NOMO-1 treated with dmso at 0.1 percent for 144 hours (cell line): ENCODE measurements around the gene SELENOH.

Source experiments
- DNase-seq: peaks from one replicate; lab custom pipeline; 2025; ENCODE audit not compliant: unreplicated experiment; lab: John Stamatoyannopoulos, UW

SELENOH gene

GRCh38 chr11:57745206-57745605 is 3.9 kb downstream of the SELENOH start:
- no peak for DNase-seq

- DNase-seq = no peak
Measured at GRCh38 chr11:57746920-57747319, 5.6 kb downstream of the SELENOH start.

GRCh38 chr11:57751176-57751575 is 9.9 kb downstream of the SELENOH start:
- DNase-seq = no peak

- no peak for DNase-seq
Measured at GRCh38 chr11:57751676-57752253, 10.5 kb downstream of the SELENOH start, which contains the start of gene BTBD18. BTBD18 (minus strand) TSS chr11:57751819; CDS start chr11:57751188, 631 bp downstream.

GRCh38 chr11:57752954-57753353 is 11.7 kb downstream of the SELENOH start:
- DNase-seq = no peak

GRCh38 chr11:57758174-57758573 is 16.9 kb downstream of the SELENOH start:
- DNase-seq = no peak

- no peak for DNase-seq
Measured at GRCh38 chr11:57761301-57762234, 20.3 kb downstream of the SELENOH start, which contains the start of gene CTNND1. CTNND1 (plus strand) TSS chr11:57761802; CDS start chr11:57791479, 29,677 bp downstream.

GRCh38 chr11:57762235-57762861 is 21.1 kb downstream of the SELENOH start:
- no peak for DNase-seq

- DNase-seq = no peak
Measured at GRCh38 chr11:57763568-57763967, 22.3 kb downstream of the SELENOH start.

- DNase-seq = no peak
Measured at GRCh38 chr11:57764021-57764420, 22.7 kb downstream of the SELENOH start.

- no peak for DNase-seq
Measured at GRCh38 chr11:57764566-57764965, 23.3 kb downstream of the SELENOH start.

- no peak for DNase-seq
Measured at GRCh38 chr11:57764972-57765371, 23.7 kb downstream of the SELENOH start.

- no peak for DNase-seq
Measured at GRCh38 chr11:57770793-57771192, 29.5 kb downstream of the SELENOH start.

GRCh38 chr11:57771365-57771764 is 30.1 kb downstream of the SELENOH start:
- no peak for DNase-seq

- no peak for DNase-seq
Measured at GRCh38 chr11:57772562-57772961, 31.3 kb downstream of the SELENOH start.

- DNase-seq = no peak
Measured at GRCh38 chr11:57773026-57773598, 31.8 kb downstream of the SELENOH start.

- no peak for DNase-seq
Measured at GRCh38 chr11:57775491-57775890, 34.2 kb downstream of the SELENOH start.

GRCh38 chr11:57776031-57776521 is 34.8 kb downstream of the SELENOH start:
- no peak for DNase-seq

- no peak for DNase-seq
Measured at GRCh38 chr11:57776577-57777210, 35.4 kb downstream of the SELENOH start.

GRCh38 chr11:57777969-57778317 is 36.7 kb downstream of the SELENOH start:
- no peak for DNase-seq
